H1 (cell line): Measurements from ENCODE around the gene FREM2. TPM values are rescaled to one million over a fixed set of nuclear protein-coding genes. Genes with fewer than 3 reads are reported as not detected.
A peak's percentile ranks its signal among the peaks of the same experiment; 100 is the strongest.

Experiments
- CTCF ChIA-PET: fragments of 300-600 bp; sonication (Branson Sonifier 250); formaldehyde crosslinking; loops from one replicate; lab custom pipeline; 2021; ENCODE audit not compliant: partially characterized antibody; lab: Charles Lee
- POLR2A ChIA-PET: fragments of 300-600 bp; sonication (Branson Sonifier 250); formaldehyde crosslinking; loops from one replicate; lab custom pipeline; 2021; ENCODE audit warnings: inconsistent platforms; ENCODE audit not compliant: partially characterized antibody; lab: Charles Lee
- DNase-seq, 2 experiments: peaks; one replicate each; pipeline versions ENCODE4 v3.0.0 to v3.0.0-alpha.2; 2010 to 2022; ENCODE audit warnings: low spot score in 2 of 2, low read depth in 1 of 2, mixed read lengths in 1 of 2
- FAIRE-seq: peaks from 2 replicates; lab custom pipeline; 2011; peaks lifted over from hg19 to GRCh38; lab: Jason Lieb, UNC
- H2AFZ ChIP-seq: 2 replicates; pipeline ENCODE4 v1.8.1; 2012; ENCODE audit warnings: low read length, inconsistent platforms
- H2AK5ac ChIP-seq: 2 replicates; pipeline ENCODE4 v1.6.1; 2013; ENCODE audit warnings: low read depth, low read length
- H2BK120ac ChIP-seq: replicated peaks from 2 replicates; pipeline ENCODE3; 2013; ENCODE audit warnings: low read depth, low read length, inconsistent platforms
- H2BK12ac ChIP-seq: 2 replicates; pipeline ENCODE4 v1.6.1; 2013; ENCODE audit warnings: low read depth, low read length
- H2BK15ac ChIP-seq: 2 replicates; pipeline ENCODE4 v1.6.1; 2013; ENCODE audit warnings: low read length
- H2BK20ac ChIP-seq: 2 replicates; pipeline ENCODE4 v1.6.1; 2013; ENCODE audit warnings: low read length
- H2BK5ac ChIP-seq: 2 replicates; pipeline ENCODE4 v1.6.1; 2013; ENCODE audit warnings: low read depth, low read length
- H3K14ac ChIP-seq: 2 replicates; pipeline ENCODE4 v1.6.1; 2013; ENCODE audit warnings: inconsistent platforms; ENCODE audit not compliant: insufficient read length
- H3K18ac ChIP-seq: 2 replicates; pipeline ENCODE4 v1.6.1; 2013; ENCODE audit warnings: low read length; ENCODE audit errors: extremely low read depth
- H3K23ac ChIP-seq: 2 replicates; pipeline ENCODE4 v1.6.1; 2013; ENCODE audit warnings: inconsistent platforms; ENCODE audit not compliant: insufficient read length
- H3K23me2 ChIP-seq: 2 replicates; pipeline ENCODE4 v1.6.1; 2013; ENCODE audit warnings: low read depth, low read length
- H3K27ac ChIP-seq: 2 replicates; pipeline ENCODE4 v1.6.1; 2011; ENCODE audit warnings: low read depth, low read length, inconsistent platforms
- H3K27me3 ChIP-seq, 4 experiments: replicated peaks in 1 of 4; 1 replicate in 1 of 4; 2 replicates in 3 of 4; pipeline versions ENCODE4 v1.6.1 to v1.8.1; 2011 to 2013; ENCODE audit warnings: low read length in 3 of 4, mild to moderate bottlenecking in 3 of 4, inconsistent platforms in 2 of 4, mixed read lengths in 2 of 4, moderate library complexity in 1 of 4; ENCODE audit not compliant: control insufficient read depth in 3 of 4, insufficient read depth in 3 of 4; ENCODE audit errors: extremely low read depth in 1 of 4
- H3K36me3 ChIP-seq, 4 experiments: 2 replicates each; pipeline versions ENCODE4 v1.6.1 to v1.8.1; 2011 to 2013; ENCODE audit warnings: mild to moderate bottlenecking in 4 of 4, low read length in 3 of 4, moderate library complexity in 2 of 4, control low read depth in 1 of 4, inconsistent platforms in 1 of 4; ENCODE audit not compliant: insufficient read depth in 4 of 4, control insufficient read depth in 2 of 4
- H3K4ac ChIP-seq: replicated peaks from 2 replicates; pipeline ENCODE3; 2013; ENCODE audit warnings: low read length, low read depth, mixed read lengths, inconsistent platforms; ENCODE audit not compliant: insufficient read length
- H3K4me1 ChIP-seq, 4 experiments: replicated peaks in 1 of 4; 1 replicate in 1 of 4; 2 replicates in 3 of 4; pipeline versions ENCODE4 v1.6.1 to v1.8.1; 2011 to 2013; ENCODE audit warnings: low read length in 3 of 4, inconsistent platforms in 2 of 4, mixed read lengths in 1 of 4; ENCODE audit not compliant: insufficient read depth in 4 of 4, control insufficient read depth in 3 of 4
- H3K4me2 ChIP-seq, 2 experiments: 2 replicates each; pipeline versions ENCODE4 v1.6.1 to v1.8.1; 2011 to 2013; ENCODE audit warnings: low read depth in 2 of 2, low read length in 2 of 2, control low read depth in 1 of 2, inconsistent platforms in 1 of 2, mild to moderate bottlenecking in 1 of 2; ENCODE audit not compliant: insufficient read depth in 1 of 2
- H3K4me3 ChIP-seq, 4 experiments: fragments of 200-600, 300-600 bp in 1 of 4; sonication (generic), shearing (Covaris generic), sonication (Bioruptor Twin) in 1 of 4; 2 replicates each; pipeline versions ENCODE4 v1.5.1 to v1.8.1; 2011 to 2016; ENCODE audit warnings: low read length in 4 of 4, low read depth in 3 of 4, control low read depth in 2 of 4, inconsistent platforms in 2 of 4, mild to moderate bottlenecking in 2 of 4, mixed read lengths in 1 of 4, moderate library complexity in 1 of 4; ENCODE audit not compliant: insufficient read depth in 2 of 4; ENCODE audit errors: extremely low read depth in 1 of 4
- H3K56ac ChIP-seq: replicated peaks from 2 replicates; pipeline ENCODE3; 2013; ENCODE audit warnings: low read depth, mild to moderate bottlenecking, mixed read lengths, low read length, inconsistent platforms; ENCODE audit not compliant: insufficient read length
- H3K79me1 ChIP-seq: 2 replicates; pipeline ENCODE4 v1.6.1; 2013; ENCODE audit warnings: low read depth, low read length, control low read depth
- H3K79me2 ChIP-seq, 2 experiments: 2 replicates each; pipeline versions ENCODE4 v1.6.1 to v1.8.1; 2012 to 2013; ENCODE audit warnings: low read length in 2 of 2, mild to moderate bottlenecking in 2 of 2, inconsistent platforms in 1 of 2; ENCODE audit not compliant: insufficient read depth in 2 of 2, control insufficient read depth in 1 of 2
- H3K9ac ChIP-seq, 4 experiments: replicated peaks in 1 of 4; 1 replicate in 1 of 4; 2 replicates in 3 of 4; pipeline versions ENCODE4 v1.6.1 to v1.8.1; 2011 to 2013; ENCODE audit warnings: low read depth in 3 of 4, low read length in 3 of 4, control low read depth in 2 of 4, mild to moderate bottlenecking in 2 of 4, moderate library complexity in 2 of 4, inconsistent platforms in 1 of 4; ENCODE audit errors: extremely low read depth in 1 of 4
- H3K9me3 ChIP-seq, 2 experiments: 2 replicates each; pipeline versions ENCODE4 v1.6.1 to v1.8.1; 2012 to 2013; ENCODE audit warnings: mild to moderate bottlenecking in 2 of 2, moderate library complexity in 2 of 2, control low read depth in 1 of 2, inconsistent platforms in 1 of 2, low read depth in 1 of 2, low read length in 1 of 2, mixed read lengths in 1 of 2; ENCODE audit not compliant: insufficient read depth in 2 of 2
- H4K20me1 ChIP-seq, 2 experiments: replicated peaks in 1 of 2; 2 replicates each; pipeline versions ENCODE3 to v1.8.1; 2011 to 2013; ENCODE audit warnings: inconsistent platforms in 2 of 2, low read length in 2 of 2, mild to moderate bottlenecking in 1 of 2; ENCODE audit not compliant: insufficient read depth in 2 of 2, control insufficient read depth in 1 of 2
- H4K5ac ChIP-seq: 2 replicates; pipeline ENCODE4 v1.6.1; 2013; ENCODE audit warnings: low read length, low read depth, mixed read lengths, inconsistent platforms; ENCODE audit not compliant: insufficient read length
- H4K8ac ChIP-seq: 2 replicates; pipeline ENCODE4 v1.8.0; 2013; ENCODE audit warnings: mild to moderate bottlenecking, moderate library complexity, low read length, inconsistent platforms; ENCODE audit not compliant: insufficient read depth; ENCODE audit errors: extremely low read depth
- H4K91ac ChIP-seq: replicated peaks from 2 replicates; pipeline ENCODE3; 2013; ENCODE audit warnings: low read length, mixed read lengths, inconsistent platforms; ENCODE audit not compliant: insufficient read length
- NANOG ChIP-seq: IDR thresholded peaks from 2 replicates; pipeline ENCODE4 v1.6.1; 2011; ENCODE audit warnings: low read length, low read depth, mild to moderate bottlenecking, inconsistent platforms; ENCODE audit not compliant: insufficient read depth, poor library complexity, severe bottlenecking
- RAD21 ChIP-seq, 2 experiments: IDR thresholded peaks in 1 of 2; conservative IDR thresholded peaks in 1 of 2; 2 replicates each; pipeline ENCODE4 v1.6.1; 2011; ENCODE audit warnings: low read depth in 2 of 2, low read length in 2 of 2, improper control_type of control experiment in 1 of 2, inconsistent platforms in 1 of 2, mild to moderate bottlenecking in 1 of 2, moderate library complexity in 1 of 2
- WGBS, 2 experiments: shearing (Covaris generic) in 1 of 2; methylation state at CpG; one replicate each; pipeline versions ENCODE4 v1.1.6 to v1.1.7; 2013 to 2015; ENCODE audit warnings: low lambda C conversion rate in 2 of 2, mixed read lengths in 2 of 2, inconsistent platforms in 1 of 2, low coverage in 1 of 2, missing lambda C conversion rate in 1 of 2; ENCODE audit not compliant: insufficient replicate concordance in 2 of 2, insufficient coverage in 1 of 2, insufficient read length in 1 of 2; ENCODE audit errors: extremely low coverage in 1 of 2, missing lambda C conversion rate in 1 of 2; 5-methylcytosine and 5-hydroxymethylcytosine counted together
- polyA plus RNA-seq, 7 experiments: library from polyadenylated mRNA; depleted of rRNA in 3 of 7; stranded (reverse) in 5 of 7; unstranded in 2 of 7; fragments of >200 nt in 5 of 7; fragments of 200-250 nt in 2 of 7; gene quantifications; 1 replicate in 5 of 7; 2 replicates in 1 of 7; 4 replicates in 1 of 7; pipeline versions ENCODE4 v1.2.1 to v1.2.3, GENCODE V29; 2011 to 2013; ENCODE audit warnings: missing spikeins in 2 of 7, mixed read lengths in 2 of 7
- total RNA-seq: library from RNA; stranded (reverse); fragmentation: NEBNext Ultra II Directional; extraction: Animal tissue kit (Norgen Biotek cat#: 25700); gene quantifications from 2 replicates; pipeline ENCODE4 v1.2.1, GENCODE V29; 2021
- TF ChIP-seq, protein P1 (sequence below), 3 experiments: IDR thresholded peaks; 1 replicate in 2 of 3; 2 replicates in 1 of 3; pipeline versions ENCODE4 v1.5.1 to v1.6.1; 2011; ENCODE audit warnings: low read length in 3 of 3, mild to moderate bottlenecking in 3 of 3, inconsistent platforms in 2 of 3, low read depth in 1 of 3, moderate library complexity in 1 of 3; ENCODE audit not compliant: insufficient read depth in 1 of 3; ENCODE audit errors: control extremely low read depth in 1 of 3

FREM2 gene
- total and polyA plus RNA-seq, 2 of the 8 experiments (the other 6 are each of a cell fraction or from before 2014, with no cell fraction given): 11.6 to 22.8 TPM

DNA sequence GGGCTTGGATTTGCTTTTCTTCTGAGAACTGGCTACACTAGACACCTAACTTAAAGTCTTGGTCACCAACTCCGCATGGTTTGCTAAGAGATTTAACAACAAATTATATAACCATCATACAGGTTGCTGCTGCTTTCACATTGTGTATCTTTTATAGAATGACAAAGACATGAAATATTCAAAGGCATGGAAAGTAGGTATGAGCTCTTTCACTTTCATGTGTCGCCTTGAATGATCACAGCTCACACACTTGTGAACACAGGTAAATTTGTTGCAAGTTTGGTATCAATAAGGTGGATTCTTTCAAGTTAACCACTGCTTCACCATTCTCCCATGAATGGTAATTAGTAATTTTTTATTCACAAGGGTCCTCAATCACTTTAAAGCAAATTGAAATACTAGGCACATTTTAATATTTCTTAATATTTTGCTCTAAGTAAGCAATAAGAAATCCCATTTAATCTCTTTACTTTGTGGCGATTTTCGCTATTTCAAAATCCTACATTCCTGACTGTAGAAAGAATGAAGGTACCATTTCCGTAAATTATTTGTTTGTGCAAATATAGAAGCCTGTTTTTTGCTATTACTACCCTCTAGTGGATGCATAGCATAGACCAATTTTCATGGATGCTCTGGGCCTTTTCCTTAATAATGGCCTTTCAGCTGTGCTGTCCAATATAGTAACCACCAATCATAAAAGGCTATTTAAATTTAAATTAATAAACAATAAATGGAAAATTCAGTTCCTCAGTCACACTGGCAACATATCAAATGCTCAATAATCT is 45.5 kb upstream of the FREM2 start:
- H3K79me1 ChIP-seq: no peaks in the 10 kb centered on the region
- no peak overlapping the region for H3K4me2 ChIP-seq
- H3K23ac ChIP-seq: no peak overlapping the region
- no peak overlapping the region for H2BK5ac ChIP-seq
- H2AK5ac ChIP-seq: no peak overlapping the region
- no peak overlapping the region for H3K56ac ChIP-seq
- H3K9ac ChIP-seq: no peak overlapping the region
- H3K36me3 ChIP-seq: no peaks in the 10 kb centered on the region
- H4K8ac ChIP-seq: no peak overlapping the region
- no peak overlapping the region for H4K5ac ChIP-seq
- no peak overlapping the region for H2BK120ac ChIP-seq
- no peak overlapping the region for H2BK15ac ChIP-seq
- H3K79me2 ChIP-seq: no peaks in the 10 kb centered on the region
- no peak overlapping the region for H3K18ac ChIP-seq
- no peak overlapping the region for H3K27ac ChIP-seq
- ChIA-PET POLR2A (no interaction called here), CTCF (interaction anchor here (0.6 to 1.8 kb wide), 11 partner anchors 11 to 376 kb away, joined by 3 to 8 read pairs (median 3); no protein-coding TSS in a partner anchor)
- H3K4me3 ChIP-seq: no peak overlapping the region
- no peaks in the 10 kb centered on the region for H3K27me3 ChIP-seq
- no peak overlapping the region for H3K4ac ChIP-seq
- no peak overlapping the region for H4K91ac ChIP-seq
- H4K20me1 ChIP-seq: no peaks in the 10 kb centered on the region
- H3K14ac ChIP-seq: no peak overlapping the region
- 90% methylated on average over 5 of the region's 5 CpGs; no CpG with 5 or more reads in 1 of the 2 experiments for WGBS, 2 experiments
- H3K4me1 ChIP-seq: no peaks in the 10 kb centered on the region; a peak in 1 of 7 replicates
- H3K23me2 ChIP-seq: no peaks in the 10 kb centered on the region
- H2BK20ac ChIP-seq: no peak overlapping the region
- FAIRE-seq (no peak), DNase-seq (no peak)
- no peak overlapping the region for H2BK12ac ChIP-seq
- no peaks in the 10 kb centered on the region for H3K9me3 ChIP-seq
- no peak overlapping the region for H2AFZ ChIP-seq
- TF ChIP-seq, protein P1, sequence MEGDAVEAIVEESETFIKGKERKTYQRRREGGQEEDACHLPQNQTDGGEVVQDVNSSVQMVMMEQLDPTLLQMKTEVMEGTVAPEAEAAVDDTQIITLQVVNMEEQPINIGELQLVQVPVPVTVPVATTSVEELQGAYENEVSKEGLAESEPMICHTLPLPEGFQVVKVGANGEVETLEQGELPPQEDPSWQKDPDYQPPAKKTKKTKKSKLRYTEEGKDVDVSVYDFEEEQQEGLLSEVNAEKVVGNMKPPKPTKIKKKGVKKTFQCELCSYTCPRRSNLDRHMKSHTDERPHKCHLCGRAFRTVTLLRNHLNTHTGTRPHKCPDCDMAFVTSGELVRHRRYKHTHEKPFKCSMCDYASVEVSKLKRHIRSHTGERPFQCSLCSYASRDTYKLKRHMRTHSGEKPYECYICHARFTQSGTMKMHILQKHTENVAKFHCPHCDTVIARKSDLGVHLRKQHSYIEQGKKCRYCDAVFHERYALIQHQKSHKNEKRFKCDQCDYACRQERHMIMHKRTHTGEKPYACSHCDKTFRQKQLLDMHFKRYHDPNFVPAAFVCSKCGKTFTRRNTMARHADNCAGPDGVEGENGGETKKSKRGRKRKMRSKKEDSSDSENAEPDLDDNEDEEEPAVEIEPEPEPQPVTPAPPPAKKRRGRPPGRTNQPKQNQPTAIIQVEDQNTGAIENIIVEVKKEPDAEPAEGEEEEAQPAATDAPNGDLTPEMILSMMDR (IDR thresholded peaks at IDR 0.05; ENCODE audit: control extremely low read depth in 1 of 3, insufficient read depth in 1 of 3, low read depth in 1 of 3, low read length in 3 of 3): peak in 1 of 3 experiments; percentile 16; a peak in 1 of 4 replicates
- TF ChIP-seq RAD21 (IDR thresholded peaks at IDR 0.05 in 1 of 2, conservative IDR thresholded peaks at IDR 0.05 in 1 of 2; ENCODE audit: low read depth in 2 of 2, low read length in 2 of 2) (0 out of 4 replicates have a peak, but pooled peaks of 1 of the 2 experiments have one; percentile 9), NANOG (no peak)
